WTC11 (cell line): Measurements from ENCODE around the gene ADORA1. TPM values are rescaled to one million over a fixed set of nuclear protein-coding genes. Genes with fewer than 3 reads are reported as not detected.

Experiments used
- ATAC-seq: fragments of 200-7000 bp; cut with Tn5 transposase; 2 replicates; pipeline ENCODE4 v1.10.0; 2021; ENCODE audit warnings: mild to moderate bottlenecking, moderate library complexity
- CTCF ChIA-PET: fragments of 300-600 bp; sonication (Branson Sonifier 250); formaldehyde crosslinking; loops from one replicate; lab custom pipeline; 2021; ENCODE audit warnings: antibody characterized with exemption; lab: Charles Lee
- POLR2A ChIA-PET: fragments of 350-600 bp; sonication (Branson Sonifier 250); formaldehyde crosslinking; loops from one replicate; lab custom pipeline; 2021; ENCODE audit warnings: antibody characterized with exemption; lab: Charles Lee
- DNase-seq: peaks from one replicate; pipeline ENCODE4 v3.0.0; 2021; ENCODE audit warnings: low spot score
- H3K27ac Mint-ChIP-seq: 2 replicates; pipeline ENCODE4 v1.8.0; 2021; ENCODE audit warnings: mixed read lengths
- H3K27me3 Mint-ChIP-seq: 2 replicates; pipeline ENCODE4 v1.8.0; 2021; ENCODE audit warnings: low read depth, mild to moderate bottlenecking, moderate library complexity, mixed read lengths
- H3K36me3 Mint-ChIP-seq: 2 replicates; pipeline ENCODE4 v1.8.0; 2021; ENCODE audit warnings: mixed read lengths
- H3K4me1 Mint-ChIP-seq: 2 replicates; pipeline ENCODE4 v1.8.0; 2022; ENCODE audit warnings: mixed read lengths
- H3K4me3 Mint-ChIP-seq: 2 replicates; pipeline ENCODE4 v1.8.0; 2021; ENCODE audit warnings: mild to moderate bottlenecking, moderate library complexity, mixed read lengths
- H3K9me3 Mint-ChIP-seq: 2 replicates; pipeline ENCODE4 v1.8.0; 2021; ENCODE audit warnings: mixed read lengths
- ATF1 ChIP-seq: sonication (generic); formaldehyde crosslinking; IDR thresholded peaks from 2 replicates; pipeline ENCODE4 v1.8.1; 2023; ENCODE audit warnings: mild to moderate bottlenecking, moderate library complexity, missing genetic modification reagents
- CBFB ChIP-seq: sonication (generic); formaldehyde crosslinking; IDR thresholded peaks from 2 replicates; pipeline ENCODE4 v1.8.1; 2022; ENCODE audit warnings: mild to moderate bottlenecking, low read depth, missing genetic modification reagents
- MYBL2 ChIP-seq: sonication (generic); formaldehyde crosslinking; IDR thresholded peaks from 2 replicates; pipeline ENCODE4 v1.8.1; 2023; ENCODE audit warnings: mild to moderate bottlenecking, moderate library complexity, missing genetic modification reagents
- NFATC4 ChIP-seq: fragments of 250-450 bp; sonication (Bioruptor Pico); IDR thresholded peaks from 2 replicates; pipeline ENCODE4 v1.9.0; 2021; ENCODE audit warnings: mild to moderate bottlenecking
- NR1H2 ChIP-seq: sonication (generic); formaldehyde crosslinking; IDR thresholded peaks from 2 replicates; pipeline ENCODE4 v1.9.0; 2021; ENCODE audit warnings: mild to moderate bottlenecking, moderate library complexity, missing genetic modification reagents
- OVOL2 ChIP-seq: fragments of 250-450 bp; sonication (Bioruptor Pico); IDR thresholded peaks from 2 replicates; pipeline ENCODE4 v1.9.0; 2021; ENCODE audit warnings: mild to moderate bottlenecking, borderline replicate concordance
- RELA ChIP-seq: sonication (generic); formaldehyde crosslinking; IDR thresholded peaks from 2 replicates; pipeline ENCODE4 v1.8.1; 2022; ENCODE audit warnings: missing genetic modification reagents, mild to moderate bottlenecking, borderline replicate concordance
- RORB ChIP-seq: fragments of 250-450 bp; sonication (Bioruptor Pico); IDR thresholded peaks from 2 replicates; pipeline ENCODE4 v1.9.0; 2021; ENCODE audit warnings: mild to moderate bottlenecking
- SP1 ChIP-seq: sonication (generic); formaldehyde crosslinking; conservative IDR thresholded peaks from 2 replicates; pipeline ENCODE4 v1.8.1; 2022; ENCODE audit warnings: missing genetic modification reagents
- ZNF121 ChIP-seq: sonication (generic); formaldehyde crosslinking; IDR thresholded peaks from 2 replicates; pipeline ENCODE4 v1.8.0; 2023; ENCODE audit warnings: missing genetic modification reagents
- ZNF219 ChIP-seq: sonication (generic); formaldehyde crosslinking; IDR thresholded peaks from 2 replicates; pipeline ENCODE4 v1.8.0; 2023; ENCODE audit warnings: missing genetic modification reagents, mild to moderate bottlenecking, borderline replicate concordance
- ZNF416 ChIP-seq: fragments of 250-450 bp; sonication (Bioruptor Pico); IDR thresholded peaks from 2 replicates; pipeline ENCODE4 v1.9.0; 2021; ENCODE audit warnings: mild to moderate bottlenecking, inconsistent platforms
- ZNF671 ChIP-seq: fragments of 250-450 bp; sonication (Bioruptor Pico); IDR thresholded peaks from 2 replicates; pipeline ENCODE4 v1.8.0; 2021; ENCODE audit warnings: mild to moderate bottlenecking
- total RNA-seq: library from RNA; stranded (reverse); gene quantifications from 3 replicates; pipeline ENCODE4 v1.2.3, GENCODE V29; 2021
- TF ChIP-seq, protein P1 (sequence below): sonication (generic); formaldehyde crosslinking; IDR thresholded peaks from 2 replicates; pipeline ENCODE4 v1.8.1; 2023; ENCODE audit warnings: mild to moderate bottlenecking, missing genetic modification reagents, borderline replicate concordance
- TF ChIP-seq, protein P2 (sequence below): sonication (generic); formaldehyde crosslinking; IDR thresholded peaks from 2 replicates; pipeline ENCODE4 v1.8.0; 2022; ENCODE audit warnings: missing genetic modification reagents
- TF ChIP-seq, protein P3 (sequence below): sonication (generic); formaldehyde crosslinking; IDR thresholded peaks from 2 replicates; pipeline ENCODE4 v1.8.0; 2022; ENCODE audit warnings: mild to moderate bottlenecking, missing genetic modification reagents
- TF ChIP-seq, protein P4 (sequence below): sonication (generic); formaldehyde crosslinking; IDR thresholded peaks from 2 replicates; pipeline ENCODE4 v1.8.1; 2022; ENCODE audit warnings: missing genetic modification reagents, borderline replicate concordance
- TF ChIP-seq, protein P5 (sequence below): fragments of 250-450 bp; sonication (Bioruptor Pico); IDR thresholded peaks from 2 replicates; pipeline ENCODE4 v1.8.0; 2021; ENCODE audit warnings: mild to moderate bottlenecking

The ADORA1 gene
- total RNA-seq, 1 experiment from 2014 or later: 1.8 TPM

DNA sequence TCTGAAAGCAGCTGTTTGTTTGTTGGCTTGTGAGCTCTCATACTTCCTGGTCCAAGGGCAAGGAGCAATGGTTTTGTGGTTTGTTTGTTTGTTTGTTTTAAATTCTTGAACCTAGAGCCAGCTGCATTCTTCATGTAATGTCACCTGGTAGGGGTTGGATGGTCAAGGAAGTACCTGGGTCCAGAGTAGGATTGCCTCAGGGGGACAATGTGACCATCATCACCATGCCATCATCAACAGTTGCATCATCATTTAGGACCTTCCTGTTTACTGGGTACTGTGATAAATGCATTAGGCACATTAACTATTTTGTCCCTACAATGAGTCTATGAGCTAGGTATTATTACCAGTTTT, 27.0 kb upstream of the ADORA1 start:
- POLR2A ChIA-PET: no interaction called here
- peaks cover 29% of the 10 kb centered on the region for H3K9me3 Mint-ChIP-seq
- TF ChIP-seq, protein P1, sequence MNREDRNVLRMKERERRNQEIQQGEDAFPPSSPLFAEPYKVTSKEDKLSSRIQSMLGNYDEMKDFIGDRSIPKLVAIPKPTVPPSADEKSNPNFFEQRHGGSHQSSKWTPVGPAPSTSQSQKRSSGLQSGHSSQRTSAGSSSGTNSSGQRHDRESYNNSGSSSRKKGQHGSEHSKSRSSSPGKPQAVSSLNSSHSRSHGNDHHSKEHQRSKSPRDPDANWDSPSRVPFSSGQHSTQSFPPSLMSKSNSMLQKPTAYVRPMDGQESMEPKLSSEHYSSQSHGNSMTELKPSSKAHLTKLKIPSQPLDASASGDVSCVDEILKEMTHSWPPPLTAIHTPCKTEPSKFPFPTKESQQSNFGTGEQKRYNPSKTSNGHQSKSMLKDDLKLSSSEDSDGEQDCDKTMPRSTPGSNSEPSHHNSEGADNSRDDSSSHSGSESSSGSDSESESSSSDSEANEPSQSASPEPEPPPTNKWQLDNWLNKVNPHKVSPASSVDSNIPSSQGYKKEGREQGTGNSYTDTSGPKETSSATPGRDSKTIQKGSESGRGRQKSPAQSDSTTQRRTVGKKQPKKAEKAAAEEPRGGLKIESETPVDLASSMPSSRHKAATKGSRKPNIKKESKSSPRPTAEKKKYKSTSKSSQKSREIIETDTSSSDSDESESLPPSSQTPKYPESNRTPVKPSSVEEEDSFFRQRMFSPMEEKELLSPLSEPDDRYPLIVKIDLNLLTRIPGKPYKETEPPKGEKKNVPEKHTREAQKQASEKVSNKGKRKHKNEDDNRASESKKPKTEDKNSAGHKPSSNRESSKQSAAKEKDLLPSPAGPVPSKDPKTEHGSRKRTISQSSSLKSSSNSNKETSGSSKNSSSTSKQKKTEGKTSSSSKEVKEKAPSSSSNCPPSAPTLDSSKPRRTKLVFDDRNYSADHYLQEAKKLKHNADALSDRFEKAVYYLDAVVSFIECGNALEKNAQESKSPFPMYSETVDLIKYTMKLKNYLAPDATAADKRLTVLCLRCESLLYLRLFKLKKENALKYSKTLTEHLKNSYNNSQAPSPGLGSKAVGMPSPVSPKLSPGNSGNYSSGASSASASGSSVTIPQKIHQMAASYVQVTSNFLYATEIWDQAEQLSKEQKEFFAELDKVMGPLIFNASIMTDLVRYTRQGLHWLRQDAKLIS: no peak
- TF ChIP-seq SP1 (CRISPR knock-in tag) (no peak), OVOL2 (CRISPR knock-in tag) (no peak), ZNF121 (no peak), ZNF416 (no peak), ZNF671 (CRISPR knock-in tag) (no peak), ATF1 (CRISPR knock-in tag) (no peak), RORB (no peak), NFATC4 (CRISPR knock-in tag) (no peak)
- TF ChIP-seq, protein P2, sequence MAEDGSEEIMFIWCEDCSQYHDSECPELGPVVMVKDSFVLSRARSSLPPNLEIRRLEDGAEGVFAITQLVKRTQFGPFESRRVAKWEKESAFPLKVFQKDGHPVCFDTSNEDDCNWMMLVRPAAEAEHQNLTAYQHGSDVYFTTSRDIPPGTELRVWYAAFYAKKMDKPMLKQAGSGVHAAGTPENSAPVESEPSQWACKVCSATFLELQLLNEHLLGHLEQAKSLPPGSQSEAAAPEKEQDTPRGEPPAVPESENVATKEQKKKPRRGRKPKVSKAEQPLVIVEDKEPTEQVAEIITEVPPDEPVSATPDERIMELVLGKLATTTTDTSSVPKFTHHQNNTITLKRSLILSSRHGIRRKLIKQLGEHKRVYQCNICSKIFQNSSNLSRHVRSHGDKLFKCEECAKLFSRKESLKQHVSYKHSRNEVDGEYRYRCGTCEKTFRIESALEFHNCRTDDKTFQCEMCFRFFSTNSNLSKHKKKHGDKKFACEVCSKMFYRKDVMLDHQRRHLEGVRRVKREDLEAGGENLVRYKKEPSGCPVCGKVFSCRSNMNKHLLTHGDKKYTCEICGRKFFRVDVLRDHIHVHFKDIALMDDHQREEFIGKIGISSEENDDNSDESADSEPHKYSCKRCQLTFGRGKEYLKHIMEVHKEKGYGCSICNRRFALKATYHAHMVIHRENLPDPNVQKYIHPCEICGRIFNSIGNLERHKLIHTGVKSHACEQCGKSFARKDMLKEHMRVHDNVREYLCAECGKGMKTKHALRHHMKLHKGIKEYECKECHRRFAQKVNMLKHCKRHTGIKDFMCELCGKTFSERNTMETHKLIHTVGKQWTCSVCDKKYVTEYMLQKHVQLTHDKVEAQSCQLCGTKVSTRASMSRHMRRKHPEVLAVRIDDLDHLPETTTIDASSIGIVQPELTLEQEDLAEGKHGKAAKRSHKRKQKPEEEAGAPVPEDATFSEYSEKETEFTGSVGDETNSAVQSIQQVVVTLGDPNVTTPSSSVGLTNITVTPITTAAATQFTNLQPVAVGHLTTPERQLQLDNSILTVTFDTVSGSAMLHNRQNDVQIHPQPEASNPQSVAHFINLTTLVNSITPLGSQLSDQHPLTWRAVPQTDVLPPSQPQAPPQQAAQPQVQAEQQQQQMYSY (CRISPR knock-in tag): no peak
- TF ChIP-seq, protein P3, sequence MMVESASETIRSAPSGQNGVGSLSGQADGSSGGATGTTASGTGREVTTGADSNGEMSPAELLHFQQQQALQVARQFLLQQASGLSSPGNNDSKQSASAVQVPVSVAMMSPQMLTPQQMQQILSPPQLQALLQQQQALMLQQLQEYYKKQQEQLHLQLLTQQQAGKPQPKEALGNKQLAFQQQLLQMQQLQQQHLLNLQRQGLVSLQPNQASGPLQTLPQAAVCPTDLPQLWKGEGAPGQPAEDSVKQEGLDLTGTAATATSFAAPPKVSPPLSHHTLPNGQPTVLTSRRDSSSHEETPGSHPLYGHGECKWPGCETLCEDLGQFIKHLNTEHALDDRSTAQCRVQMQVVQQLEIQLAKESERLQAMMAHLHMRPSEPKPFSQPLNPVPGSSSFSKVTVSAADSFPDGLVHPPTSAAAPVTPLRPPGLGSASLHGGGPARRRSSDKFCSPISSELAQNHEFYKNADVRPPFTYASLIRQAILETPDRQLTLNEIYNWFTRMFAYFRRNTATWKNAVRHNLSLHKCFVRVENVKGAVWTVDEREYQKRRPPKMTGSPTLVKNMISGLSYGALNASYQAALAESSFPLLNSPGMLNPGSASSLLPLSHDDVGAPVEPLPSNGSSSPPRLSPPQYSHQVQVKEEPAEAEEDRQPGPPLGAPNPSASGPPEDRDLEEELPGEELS (CRISPR knock-in tag): no peak
- TF ChIP-seq, protein P4, sequence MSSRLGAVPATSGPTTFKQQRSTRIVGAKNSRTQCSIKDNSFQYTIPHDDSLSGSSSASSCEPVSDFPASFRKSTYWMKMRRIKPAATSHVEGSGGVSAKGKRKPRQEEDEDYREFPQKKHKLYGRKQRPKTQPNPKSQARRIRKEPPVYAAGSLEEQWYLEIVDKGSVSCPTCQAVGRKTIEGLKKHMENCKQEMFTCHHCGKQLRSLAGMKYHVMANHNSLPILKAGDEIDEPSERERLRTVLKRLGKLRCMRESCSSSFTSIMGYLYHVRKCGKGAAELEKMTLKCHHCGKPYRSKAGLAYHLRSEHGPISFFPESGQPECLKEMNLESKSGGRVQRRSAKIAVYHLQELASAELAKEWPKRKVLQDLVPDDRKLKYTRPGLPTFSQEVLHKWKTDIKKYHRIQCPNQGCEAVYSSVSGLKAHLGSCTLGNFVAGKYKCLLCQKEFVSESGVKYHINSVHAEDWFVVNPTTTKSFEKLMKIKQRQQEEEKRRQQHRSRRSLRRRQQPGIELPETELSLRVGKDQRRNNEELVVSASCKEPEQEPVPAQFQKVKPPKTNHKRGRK (CRISPR knock-in tag): no peak
- H3K4me1 Mint-ChIP-seq: no peaks in the 10 kb centered on the region
- CTCF ChIA-PET: interaction anchor here (1.5 to 2.2 kb wide), 2 partner anchors 17 to 60 kb away, joined by 4 to 7 read pairs; no protein-coding TSS in a partner anchor
- H3K27me3 Mint-ChIP-seq: peaks cover 6% of the 10 kb centered on the region
- H3K27ac Mint-ChIP-seq: 0 out of 2 replicates have a peak overlapping the region, but pooled peaks have one; percentile 19
- ATAC-seq (no peak), DNase-seq (no peak)
- H3K4me3 Mint-ChIP-seq: no peak overlapping the region
- H3K36me3 Mint-ChIP-seq: peaks cover 11% of the 10 kb centered on the region

DNA sequence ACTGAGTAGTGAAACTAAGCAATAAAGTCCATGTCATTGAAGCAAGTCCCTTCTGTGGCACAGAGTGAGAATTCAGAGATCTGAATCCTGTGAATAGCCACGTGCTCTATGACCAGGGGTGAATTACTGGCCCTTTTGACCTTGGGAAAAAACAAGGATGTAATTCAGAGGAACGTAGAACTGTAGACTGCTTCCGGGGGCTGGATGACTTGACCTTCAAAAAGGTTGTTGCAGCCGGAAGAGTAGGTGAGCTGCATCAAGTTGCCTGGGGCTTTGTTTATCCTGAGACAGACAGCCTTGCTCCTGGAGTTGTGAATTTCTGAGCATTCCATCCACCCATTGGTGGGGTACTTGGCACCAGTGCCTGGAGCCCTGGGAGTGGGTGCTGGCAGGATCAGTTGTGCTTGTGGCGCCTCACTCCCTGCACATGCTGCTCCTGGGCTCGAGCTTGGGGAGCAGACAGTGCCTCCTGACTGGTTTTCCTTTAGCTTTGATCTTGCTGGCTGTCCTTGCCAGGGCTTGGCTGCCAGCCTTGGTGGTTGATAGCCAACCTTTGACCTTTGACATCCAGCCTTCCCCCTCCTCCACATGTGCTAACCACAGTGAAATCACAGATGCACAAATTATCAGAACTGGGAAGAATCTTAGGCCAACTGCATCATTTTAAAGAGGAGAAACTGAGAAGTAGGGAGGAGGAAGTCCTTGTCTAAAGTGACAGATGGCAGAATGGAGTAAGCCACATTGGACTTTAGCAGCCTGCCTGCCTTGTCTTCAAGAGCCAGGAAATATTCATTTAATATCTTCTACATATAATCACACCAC, 25.5 kb upstream of the ADORA1 start:
- CTCF ChIA-PET: interaction anchor here (1.2 to 2.3 kb wide), 3 partner anchors 15 to 62 kb away, joined by 4 to 9 read pairs (median 8); no protein-coding TSS in a partner anchor
- peaks cover 22% of the 10 kb centered on the region for H3K9me3 Mint-ChIP-seq
- TF ChIP-seq, protein P1: no peak
- TF ChIP-seq, protein P5, sequence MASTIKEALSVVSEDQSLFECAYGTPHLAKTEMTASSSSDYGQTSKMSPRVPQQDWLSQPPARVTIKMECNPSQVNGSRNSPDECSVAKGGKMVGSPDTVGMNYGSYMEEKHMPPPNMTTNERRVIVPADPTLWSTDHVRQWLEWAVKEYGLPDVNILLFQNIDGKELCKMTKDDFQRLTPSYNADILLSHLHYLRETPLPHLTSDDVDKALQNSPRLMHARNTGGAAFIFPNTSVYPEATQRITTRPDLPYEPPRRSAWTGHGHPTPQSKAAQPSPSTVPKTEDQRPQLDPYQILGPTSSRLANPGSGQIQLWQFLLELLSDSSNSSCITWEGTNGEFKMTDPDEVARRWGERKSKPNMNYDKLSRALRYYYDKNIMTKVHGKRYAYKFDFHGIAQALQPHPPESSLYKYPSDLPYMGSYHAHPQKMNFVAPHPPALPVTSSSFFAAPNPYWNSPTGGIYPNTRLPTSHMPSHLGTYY (CRISPR knock-in tag): no peak
- TF ChIP-seq MYBL2: no peak
- no peak for TF ChIP-seq ATF1 (CRISPR knock-in tag)
- TF ChIP-seq RELA (CRISPR knock-in tag): no peak
- no peak for TF ChIP-seq RORB
- TF ChIP-seq NR1H2 (CRISPR knock-in tag): no peak
- no peak for TF ChIP-seq CBFB (CRISPR knock-in tag)
- TF ChIP-seq ZNF219 (CRISPR knock-in tag): no peak

More for the DNA sequence above, 25.5 kb upstream of the ADORA1 start:
- peaks cover 2% of the 10 kb centered on the region for H3K27me3 Mint-ChIP-seq
- H3K36me3 Mint-ChIP-seq: peaks cover 4% of the 10 kb centered on the region; the same call in 1 of the 2 replicates
- H3K4me1 Mint-ChIP-seq: no peaks in the 10 kb centered on the region
- DNase-seq: no peak
- H3K4me3 Mint-ChIP-seq: no peak overlapping the region
- ATAC-seq: no peak
- POLR2A ChIA-PET: no interaction called here
- no peak overlapping the region for H3K27ac Mint-ChIP-seq
